Activated CD4-positive, alpha-beta T cell treated with anti-CD3 and anti-CD28 coated beads, Interleukin-2, amount 50 U/mL, for 48 hours (primary cell): ENCODE data around the gene PEDS1.
"Not testable (repeated sequence)": the region's sequence is repeated elsewhere in the genome, so short reads cannot be mapped to it uniquely, and the experiment has no call there.

Source experiments
- DNase-seq, 2 experiments: peaks; one replicate each; pipeline ENCODE4 v3.0.0-alpha.2; 2020

The PEDS1 gene

DNA sequence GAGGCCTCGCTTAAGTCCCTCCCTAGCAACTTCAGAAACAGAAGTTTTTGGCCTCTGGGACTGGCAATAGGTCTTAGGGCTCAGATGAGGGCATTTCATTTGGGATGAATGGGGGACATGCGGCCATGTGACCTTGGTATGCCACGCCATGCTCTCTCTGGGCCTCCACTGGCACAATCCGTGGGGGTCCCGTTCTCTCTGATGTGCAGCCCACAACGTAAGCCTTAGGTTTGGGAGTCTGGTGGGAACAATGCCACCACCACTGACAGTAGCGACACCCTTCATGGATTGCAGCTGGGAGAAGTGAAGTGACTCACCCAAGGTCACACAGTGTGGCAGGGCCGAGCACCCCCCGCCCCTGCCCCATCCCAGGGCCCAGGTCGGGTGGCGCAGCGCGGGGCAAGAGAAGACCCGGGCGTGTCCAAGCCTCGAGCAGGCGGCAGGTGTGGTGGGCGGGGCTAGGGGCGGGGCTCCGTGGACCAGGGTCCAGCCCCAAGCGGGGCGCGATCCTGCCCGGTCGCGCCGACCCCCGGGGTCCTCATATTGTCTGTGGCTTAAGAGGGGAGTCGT, 36.2 kb upstream of the PEDS1 start:
- DNase-seq, result peak; percentile 43 to 47

DNA sequence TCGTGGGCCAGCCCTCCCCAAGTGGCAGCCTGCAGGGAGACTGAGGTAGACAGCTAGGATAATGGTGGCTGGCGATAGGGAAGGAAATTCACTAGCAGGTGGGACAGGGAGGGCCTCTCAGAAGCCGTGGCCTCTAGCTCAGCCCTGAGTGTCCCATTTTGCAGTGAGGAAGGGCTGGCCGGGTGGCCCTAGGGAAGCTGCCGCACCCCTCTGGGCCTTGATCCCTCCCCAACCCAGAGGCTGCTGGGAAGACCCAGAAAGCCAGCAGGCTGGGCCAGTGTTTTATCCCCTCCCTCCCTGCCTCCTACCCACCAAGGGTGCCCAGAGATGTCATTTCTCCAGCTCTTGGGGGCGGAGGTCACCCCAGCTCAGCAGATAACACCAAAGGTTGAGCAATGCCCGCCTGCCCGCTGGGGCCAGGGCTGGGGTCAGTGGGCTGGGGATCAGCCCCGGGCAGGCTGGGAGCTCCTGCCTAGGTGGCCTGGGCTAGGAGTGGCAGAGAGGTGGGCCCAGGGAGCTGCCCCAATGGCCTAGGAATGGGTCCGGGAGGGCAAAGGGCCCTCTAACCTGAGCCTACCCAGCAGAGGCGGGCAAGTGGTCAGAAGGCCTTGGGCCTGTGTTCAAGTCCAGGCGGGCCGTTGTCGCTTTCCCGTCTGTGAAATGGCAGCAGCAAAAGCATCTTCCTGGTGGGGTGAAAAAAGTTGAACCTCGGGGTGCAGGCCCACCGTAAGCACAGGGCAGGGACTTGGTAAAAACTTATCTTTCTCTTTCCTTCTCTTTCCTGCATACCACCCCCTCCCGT, 35.6 kb upstream of the PEDS1 start:
- no peak for DNase-seq

DNA sequence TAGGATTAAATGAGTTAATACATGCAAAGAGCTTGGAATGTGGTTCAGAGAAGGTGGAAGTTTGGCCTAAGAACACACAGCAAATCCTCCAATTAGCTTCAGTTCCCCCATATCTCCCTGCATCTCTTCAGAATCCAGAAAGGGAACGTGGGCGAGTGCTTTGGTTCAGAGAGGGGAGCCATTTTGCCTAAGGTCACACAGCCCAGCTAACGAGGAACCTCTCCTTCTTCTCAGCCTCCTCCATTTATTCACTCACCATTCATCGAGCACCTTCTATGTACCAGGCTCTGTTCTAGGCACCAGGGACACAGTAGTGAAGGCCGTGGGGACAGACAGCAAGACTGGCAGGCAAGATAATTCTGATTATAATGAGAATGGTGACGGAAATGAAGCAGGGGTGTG, 34.8 kb upstream of the PEDS1 start:
- no peak for DNase-seq

DNA sequence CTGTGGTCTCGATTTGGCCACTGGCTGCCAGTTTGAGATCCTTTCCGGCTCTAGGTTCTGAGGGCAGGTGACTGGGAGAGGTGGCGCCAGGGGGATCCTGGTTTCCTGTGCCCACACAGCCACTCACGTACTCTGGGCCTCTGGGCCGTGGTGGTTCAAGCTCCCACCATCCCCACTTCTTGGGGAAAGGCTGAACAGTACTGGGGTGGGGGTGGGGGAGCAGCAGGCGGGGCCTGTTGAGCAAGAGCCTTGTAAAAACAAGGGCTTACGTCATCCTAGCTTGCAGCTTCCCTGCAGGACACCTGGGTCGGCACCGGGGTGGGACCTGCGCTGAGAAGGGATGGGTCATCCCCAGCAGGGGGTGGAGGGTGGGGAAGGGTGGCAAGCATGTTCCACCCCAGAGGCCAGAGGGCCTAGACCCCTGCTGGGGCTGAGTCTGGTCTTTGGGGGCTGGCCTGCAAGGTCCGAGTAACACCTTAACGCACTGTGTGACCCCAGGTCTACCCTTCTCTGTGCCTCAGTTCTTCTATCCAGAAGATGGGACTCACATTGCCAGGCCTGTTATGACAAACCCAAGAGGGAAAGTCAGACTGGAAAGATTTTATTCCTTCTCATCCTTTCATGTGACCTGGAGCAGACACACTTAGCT, 34.0 kb upstream of the PEDS1 start:
- DNase-seq, result no peak

DNA sequence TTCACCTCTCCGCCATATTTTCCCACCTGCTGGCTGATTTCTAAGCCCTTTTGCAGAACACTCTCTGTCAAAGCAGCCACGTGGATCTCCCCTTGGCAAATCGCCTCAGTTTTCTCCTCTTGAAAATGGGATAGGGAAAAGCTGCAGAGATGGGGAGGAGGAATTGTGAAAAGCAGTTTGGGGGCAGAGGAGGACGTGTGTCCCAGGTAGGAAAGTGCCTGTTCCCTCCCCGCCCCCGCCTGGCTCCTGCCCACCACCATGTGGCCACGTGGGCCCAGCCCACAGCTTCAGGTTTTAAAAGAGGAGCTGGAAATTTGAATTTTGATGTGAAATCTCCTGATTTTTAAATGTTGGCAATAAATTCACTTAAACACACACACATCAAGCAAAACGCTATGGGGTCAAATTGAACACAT, 33.5 kb upstream of the PEDS1 start:
- DNase-seq, result no peak

DNA sequence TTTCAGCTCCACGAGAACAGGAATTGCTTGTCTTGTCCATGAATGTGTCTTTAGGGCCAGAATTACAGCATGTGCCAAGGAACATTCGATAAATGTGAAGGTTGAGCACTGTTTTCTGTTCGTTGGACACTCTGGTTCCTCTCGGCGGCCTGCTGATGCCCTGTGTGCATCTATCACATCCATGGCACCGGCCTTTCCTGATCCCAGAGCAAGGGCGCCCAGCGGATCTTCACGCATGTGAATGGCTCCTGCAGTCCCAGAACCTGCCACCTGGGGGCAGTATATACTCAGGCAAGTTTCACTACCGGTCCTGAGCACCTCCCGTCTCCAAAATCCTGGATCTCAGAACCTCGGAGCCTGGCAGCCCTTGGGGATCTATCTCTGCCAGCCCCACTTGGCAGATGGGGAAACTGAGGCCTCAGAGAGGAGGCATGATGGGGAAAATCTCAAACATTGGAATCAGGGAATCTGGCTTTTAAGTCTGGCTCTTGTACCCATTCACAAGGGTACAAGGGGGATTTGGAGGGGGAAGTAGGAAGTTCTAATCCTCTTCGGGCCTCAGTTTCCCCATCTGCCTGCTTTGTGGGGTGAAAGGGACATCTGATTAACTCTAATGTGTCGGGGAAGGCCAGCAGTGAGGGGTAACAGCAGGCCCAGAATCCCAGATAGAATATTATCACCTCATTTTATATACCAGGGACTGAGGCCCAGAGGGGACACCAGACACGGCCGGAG, 32.8 kb upstream of the PEDS1 start:
- DNase-seq, result peak; percentile 98

DNA sequence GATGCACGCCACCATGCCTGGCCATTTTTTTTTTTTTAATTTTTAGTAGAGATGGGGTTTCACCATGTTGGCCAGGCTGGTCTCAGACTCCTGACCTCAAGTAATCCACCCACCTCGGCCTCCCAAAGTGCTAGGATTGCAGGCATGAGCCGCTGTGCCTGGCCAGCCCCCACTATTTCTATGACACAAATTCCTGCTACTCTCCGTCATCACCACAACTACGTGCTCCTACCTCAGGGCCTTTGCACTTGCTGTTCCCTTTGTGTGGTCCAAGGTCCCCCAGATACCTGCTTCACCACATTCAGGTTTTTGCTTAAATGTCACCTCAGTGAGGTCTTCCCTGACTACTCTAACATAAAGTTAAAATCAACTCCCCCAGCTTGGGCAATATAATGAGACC, 31.9 kb upstream of the PEDS1 start:
- no peak for DNase-seq

DNA sequence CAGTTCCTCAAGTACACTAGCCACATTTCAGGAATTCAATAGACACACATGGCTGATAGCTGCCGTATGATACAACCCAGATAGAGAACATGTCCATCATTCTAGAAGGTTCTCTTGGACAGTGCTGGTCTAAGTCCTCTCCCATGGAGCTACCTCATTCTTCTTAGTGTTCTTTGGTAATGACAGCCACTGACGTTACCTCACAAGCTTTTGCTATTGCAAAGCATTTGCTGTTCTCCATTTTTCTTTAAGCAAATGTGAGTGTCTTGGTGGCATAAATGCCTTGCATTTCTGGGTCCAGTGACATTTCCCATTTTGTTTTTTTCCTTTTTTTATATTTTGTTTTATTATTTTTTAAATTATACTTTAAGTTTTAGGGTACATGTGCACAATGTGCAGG, 28.8 kb upstream of the PEDS1 start:
- no peak for DNase-seq

DNA sequence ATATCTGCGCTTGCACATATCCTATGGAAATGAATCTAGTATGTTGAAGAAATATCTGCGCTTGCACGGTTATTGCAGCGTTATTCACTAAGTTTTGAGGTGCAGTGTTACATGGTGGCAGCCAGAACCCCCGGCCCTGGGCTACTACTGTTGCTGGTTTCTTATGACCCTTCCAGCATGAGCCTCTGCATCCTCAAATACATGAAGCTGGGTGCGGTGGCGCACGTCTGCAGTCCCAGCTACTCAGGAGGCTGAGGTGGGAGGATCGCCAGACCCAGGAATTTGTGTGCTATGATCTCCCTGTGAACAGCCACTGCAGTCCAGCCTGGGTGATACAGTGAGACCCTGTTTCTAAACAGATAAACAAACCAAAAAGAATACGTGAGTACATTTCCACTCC, 27.8 kb upstream of the PEDS1 start:
- DNase-seq, result no peak

DNA sequence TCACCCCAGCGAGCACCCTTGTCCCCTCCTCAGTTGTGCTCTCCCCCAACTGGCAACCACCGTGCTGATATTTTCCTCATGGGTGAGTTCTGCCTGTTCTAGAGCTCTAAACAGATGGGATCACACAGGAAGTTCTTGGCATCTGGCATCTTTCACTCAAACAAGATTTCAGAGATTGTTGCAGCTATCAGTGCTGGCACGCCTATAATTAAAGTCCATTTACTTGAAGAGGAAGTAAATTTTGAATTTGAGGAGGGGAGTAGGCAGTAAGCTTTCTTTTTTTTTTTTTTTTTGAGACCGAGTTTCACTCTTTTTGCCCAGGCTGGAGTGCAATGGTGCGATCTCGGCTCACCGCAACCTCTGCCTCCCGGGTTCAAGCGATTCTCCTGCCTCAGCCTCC, 25.1 kb upstream of the PEDS1 start:
- not testable (repeated sequence) for DNase-seq

DNA sequence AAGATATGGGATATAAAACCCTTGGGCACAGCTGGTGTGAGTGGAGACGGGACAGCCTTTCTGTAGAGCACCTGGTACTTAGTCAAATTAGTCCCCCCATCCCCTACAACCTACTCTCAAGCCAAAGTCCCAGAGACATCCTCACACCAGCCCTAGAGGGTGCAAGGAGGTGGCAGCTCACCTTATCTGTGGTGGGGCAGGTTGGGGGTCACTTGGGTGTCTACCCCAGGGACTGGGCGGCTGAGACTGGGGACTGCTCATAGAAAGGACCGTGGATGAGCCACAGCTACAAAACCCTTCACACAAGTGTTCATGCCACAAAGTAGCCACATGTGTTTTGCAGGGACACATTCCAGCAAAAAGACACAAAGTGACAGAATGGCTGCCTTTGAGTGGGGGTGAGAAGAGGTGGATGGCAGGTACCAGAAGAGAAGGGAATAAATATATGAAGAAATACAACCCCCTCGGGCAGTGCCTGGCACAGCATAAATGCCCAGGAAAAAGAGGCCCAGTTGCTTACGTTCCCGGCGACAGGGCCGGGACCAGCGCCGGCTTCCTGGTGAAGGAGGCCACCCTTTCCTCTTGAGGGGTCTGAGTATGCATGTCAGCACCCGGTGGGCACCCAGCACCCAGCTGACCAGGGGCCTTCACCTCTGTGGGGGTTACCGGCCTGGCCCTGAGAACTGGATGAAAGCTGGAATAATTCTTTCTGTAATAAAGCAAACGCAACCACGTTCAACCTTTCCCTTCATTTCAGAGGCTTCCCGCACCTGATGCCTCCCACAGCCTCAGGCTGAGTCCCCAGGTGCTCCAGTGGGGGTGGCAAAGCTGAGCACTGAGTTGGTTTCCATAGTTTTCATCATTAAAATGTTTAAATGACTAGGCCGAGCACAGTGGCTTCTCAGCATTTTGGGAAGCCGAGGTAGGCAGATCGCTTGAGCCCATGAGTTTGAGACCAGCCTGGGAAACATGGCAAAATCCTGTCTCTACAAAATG, 22.7 kb upstream of the PEDS1 start:
- no peak for DNase-seq

DNA sequence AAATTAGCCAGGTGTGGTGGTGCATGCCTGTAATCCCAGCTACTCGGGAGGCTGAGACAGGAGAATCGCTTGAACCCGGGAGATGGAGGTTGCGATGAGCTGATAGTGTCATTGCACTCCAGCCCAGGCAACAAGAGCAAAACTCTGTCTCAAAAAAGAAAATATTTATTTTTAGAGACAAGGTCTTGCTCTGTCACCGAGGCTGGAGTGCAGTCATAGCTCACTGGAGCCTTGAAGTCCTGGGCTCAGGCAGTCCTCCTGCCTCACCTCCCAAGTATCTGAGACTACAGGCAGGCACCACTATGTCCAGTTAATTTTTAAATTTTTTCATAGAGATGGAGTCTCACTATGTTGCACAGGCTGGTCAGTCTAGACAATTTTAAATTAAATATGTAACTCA, 20.9 kb upstream of the PEDS1 start:
- no peak for DNase-seq

DNA sequence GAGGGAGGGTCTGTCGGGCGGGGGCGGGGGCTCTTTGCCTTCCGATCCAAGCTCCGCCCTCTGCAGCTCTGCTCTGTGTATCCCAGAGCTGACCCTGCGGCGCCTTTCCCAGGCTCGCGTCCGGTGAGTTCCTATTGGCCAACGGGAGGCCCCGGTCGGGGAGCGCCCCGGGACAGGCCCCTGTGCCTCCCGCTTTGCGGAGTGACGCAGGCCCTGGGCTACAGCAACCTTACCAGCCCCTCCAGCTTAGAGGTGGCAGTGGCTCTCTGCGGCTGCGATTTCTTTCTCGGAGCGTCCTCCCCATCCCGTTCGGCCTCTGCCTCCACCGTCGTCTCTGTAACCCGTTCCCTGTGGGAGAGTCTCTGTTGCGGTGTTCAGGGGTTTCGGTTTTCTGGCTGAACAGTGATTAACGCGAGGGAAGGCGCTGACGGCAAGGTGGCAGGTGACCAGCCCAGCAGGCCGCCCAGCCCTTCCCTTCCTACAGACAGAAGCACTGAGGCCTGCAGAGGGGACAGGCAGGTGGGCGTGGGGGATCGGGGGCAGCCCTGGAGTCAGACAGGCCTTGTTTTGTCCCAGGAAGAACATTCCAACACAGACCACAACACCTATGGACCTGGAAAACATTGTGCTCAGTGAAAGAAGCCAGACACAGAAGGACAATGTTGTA, 19.0 kb upstream of the PEDS1 start:
- no peak for DNase-seq

DNA sequence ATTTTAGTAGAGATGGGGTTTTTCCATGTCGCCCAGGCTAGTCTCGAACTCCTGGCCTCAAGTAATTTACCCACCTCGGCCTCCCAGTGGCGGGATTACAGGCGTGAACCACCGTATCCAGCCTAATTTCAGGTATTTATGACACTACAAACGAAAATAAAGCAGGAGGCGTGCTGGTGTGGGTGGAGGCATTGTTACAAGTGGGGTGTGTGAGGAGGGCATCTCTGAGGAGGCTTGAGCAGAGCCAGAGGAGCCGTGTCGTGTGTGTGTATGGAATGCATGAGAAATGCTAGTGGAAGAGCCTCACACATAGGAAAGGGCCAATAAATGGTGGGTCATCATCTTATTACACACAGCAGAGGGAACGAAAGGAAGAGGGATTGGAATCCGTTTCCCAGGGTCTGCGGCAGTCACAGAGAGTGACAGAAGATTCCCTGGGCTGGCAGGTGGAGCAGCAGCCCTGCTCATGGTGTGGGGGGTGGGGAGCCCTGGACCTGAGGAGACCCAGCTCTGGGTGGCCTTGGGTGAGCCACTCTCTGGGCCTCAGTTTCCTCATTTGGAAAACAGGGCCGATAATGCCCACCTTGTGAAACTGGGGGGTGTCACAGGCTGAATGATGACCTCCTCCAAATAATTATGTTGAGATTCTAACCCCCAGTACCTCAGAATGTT, 17.2 kb upstream of the PEDS1 start:
- no peak for DNase-seq

DNA sequence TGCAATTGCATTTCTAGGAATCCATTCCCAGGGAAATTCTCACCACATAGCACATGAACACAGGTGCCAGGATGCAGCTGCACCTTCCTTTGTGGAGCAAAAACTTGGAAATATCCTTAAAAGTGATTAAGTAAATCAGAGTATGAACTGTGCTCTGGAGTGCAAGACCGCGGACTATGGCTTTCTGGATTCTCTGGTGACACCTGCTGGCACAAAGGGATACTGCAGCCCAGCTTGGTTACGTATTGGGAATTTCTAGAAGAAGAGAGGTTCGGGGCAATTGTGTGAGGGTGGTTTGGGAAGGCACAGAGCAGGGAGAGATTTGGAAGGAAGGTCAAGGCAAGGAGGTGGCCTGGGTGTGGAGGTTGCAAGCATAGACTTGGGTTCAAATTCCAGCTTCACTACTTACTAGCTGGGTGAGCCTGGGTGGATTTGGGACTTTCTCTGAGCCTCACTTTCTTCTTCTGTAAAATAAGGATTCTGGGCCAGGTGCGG, 15.9 kb upstream of the PEDS1 start:
- peak; percentile 90 to 91 for DNase-seq

DNA sequence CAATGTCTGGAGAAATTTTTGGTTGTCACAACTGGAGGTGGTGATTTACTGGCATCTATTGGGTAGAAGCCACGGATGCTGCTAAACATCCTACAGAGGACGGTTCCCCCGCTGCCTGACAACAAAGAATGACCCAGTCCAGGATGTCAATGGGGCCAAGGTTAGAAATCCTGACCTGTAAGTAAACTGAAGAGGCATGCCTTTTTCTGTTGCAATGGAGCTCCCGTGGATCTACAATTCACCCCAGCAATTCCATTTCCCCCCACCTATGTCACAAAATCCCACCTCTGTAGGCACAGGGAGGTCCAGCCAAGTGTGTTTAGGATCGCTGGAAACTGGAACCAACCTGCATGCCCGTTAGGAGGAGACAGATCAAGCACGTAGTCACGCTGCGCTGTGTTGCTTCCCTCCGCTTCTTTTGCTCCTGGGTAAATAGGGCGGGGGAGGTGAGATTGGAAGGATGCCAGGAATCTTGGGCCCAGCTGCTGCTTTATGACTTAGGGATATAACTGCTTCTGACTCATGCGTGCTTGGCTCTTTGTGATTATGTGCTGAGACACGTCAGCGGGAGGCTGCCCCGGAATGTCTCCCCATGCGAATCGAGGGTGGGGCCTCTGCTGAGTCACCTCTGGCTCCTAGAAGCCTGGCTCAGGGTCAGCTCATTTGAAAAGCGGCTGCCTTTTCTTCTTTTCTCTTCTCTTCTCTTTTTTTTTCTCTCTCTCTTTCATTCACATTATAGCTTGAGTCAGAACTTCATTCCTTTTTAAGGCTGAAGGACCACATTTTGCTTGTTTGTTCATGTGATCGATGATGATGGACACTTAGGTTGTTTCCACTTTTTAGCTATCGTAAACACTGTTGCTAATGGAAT, 12.4 kb upstream of the PEDS1 start:
- DNase-seq, result peak; percentile 88 to 91

DNA sequence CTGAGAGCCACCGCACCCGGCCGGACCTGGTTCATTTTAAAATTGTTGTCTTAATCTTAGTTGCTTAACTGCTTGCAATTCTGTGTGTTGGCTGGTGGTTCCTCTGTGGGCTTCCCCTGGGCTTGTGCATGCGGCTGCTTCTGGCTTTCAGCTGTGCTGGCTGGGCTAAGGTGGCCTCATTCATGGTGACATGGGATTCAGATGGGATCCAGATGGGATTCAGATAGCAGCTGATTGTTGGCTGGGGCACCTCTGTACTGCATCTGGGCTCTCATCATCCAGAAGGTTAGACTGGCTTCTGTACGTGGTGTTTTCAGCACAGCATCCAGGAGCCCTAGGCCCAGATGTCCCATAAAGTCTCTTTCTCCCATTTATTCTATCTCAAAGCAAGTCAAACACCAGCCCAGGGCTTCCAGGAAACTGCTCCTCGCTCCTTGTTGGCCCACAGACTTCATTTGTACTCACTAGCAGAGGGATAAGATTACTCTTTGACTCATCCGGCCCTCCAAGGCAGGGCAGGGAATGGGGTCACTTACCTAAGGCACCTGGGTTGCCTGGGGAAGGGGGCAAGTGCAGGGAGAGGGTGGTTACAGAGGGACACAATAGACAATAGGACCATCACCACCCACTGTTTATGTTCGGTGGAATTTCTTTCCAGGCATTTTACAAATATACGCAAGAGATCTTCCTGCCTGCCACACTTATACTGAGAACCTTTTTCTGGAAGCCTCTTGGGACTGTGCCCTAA, 10.2 kb upstream of the PEDS1 start:
- no peak for DNase-seq

DNA sequence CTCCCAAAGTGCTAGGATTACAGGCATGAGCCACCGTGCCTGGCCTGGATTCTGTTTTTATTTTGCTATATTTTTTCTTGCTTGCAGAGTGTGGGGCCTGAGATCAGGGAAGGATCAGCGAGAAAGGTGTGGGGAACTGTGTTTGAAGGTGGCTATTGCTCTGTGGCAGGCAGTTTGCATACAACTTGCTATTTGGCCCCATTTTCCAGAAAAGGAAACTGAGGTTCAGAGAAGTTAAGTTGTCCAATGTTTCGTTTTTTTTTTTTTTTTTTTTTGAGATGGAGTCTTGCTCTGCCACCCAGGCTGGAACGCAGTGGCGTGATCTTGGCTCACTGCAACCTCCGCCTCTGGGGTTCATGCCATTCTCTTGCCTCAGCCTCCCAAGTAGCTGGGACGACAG, 8.0 kb upstream of the PEDS1 start:
- DNase-seq, result not testable (repeated sequence)

DNA sequence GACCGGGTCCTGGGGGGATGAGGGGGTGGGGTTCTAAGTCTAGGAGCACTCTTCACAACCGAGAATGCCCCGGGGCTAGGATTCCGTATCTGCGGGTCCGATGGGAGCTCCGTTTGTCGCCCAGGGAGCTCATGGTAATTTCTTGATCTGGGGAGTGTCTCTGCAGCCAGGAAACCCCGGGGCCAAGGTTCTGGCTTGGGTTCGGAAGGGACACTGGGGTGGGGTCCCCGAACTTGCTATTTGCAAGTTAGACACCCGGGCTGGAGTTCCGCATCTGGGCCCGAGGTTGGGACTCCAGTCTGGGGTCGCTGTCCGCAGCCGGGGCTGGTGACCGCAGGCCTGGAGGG, 397 bp downstream of the PEDS1 start:
- DNase-seq, result peak; percentile 23 to 25
